DOHH2 (cell line): ENCODE measurements around the gene ACTN3.

Experiments
- EZH2phosphoT487 ChIP-seq: fragments of 200-600 bp; sonication (generic); IDR thresholded peaks from 2 replicates; pipeline ENCODE4 v1.6.1; 2017; ENCODE audit warnings: borderline replicate concordance, mild to moderate bottlenecking, antibody characterized with exemption, low read length, moderate library complexity, mixed read lengths
- TF ChIP-seq, protein P1 (sequence below): fragments of 200-600 bp; sonication (generic); IDR thresholded peaks from one replicate; pipeline ENCODE4 v1.5.1; 2014; ENCODE audit warnings: antibody characterized with exemption, mild to moderate bottlenecking, low read depth, low read length; ENCODE audit not compliant: poor library complexity, severe bottlenecking

DNA sequence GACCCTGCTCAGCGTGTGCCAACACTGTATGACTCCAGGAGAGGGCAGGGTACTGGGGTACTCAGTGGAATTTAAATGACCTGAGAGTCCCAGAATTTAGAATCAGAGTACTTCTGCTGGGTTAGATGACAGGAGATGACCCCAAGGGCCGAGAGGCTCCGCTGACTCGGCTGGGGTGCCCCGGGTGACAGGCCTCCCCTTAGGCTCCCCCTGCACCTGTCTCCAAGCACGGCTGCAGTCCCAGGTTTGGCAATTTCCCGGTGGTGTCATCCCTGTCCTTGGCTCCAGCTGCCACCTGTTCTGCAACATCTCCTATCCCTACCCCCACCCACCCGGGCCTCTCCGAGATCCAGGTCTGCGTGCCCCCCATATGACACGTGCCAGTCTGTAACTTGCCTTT lies 1.3 kb downstream of the ACTN3 start:
- TF ChIP-seq, protein P1, sequence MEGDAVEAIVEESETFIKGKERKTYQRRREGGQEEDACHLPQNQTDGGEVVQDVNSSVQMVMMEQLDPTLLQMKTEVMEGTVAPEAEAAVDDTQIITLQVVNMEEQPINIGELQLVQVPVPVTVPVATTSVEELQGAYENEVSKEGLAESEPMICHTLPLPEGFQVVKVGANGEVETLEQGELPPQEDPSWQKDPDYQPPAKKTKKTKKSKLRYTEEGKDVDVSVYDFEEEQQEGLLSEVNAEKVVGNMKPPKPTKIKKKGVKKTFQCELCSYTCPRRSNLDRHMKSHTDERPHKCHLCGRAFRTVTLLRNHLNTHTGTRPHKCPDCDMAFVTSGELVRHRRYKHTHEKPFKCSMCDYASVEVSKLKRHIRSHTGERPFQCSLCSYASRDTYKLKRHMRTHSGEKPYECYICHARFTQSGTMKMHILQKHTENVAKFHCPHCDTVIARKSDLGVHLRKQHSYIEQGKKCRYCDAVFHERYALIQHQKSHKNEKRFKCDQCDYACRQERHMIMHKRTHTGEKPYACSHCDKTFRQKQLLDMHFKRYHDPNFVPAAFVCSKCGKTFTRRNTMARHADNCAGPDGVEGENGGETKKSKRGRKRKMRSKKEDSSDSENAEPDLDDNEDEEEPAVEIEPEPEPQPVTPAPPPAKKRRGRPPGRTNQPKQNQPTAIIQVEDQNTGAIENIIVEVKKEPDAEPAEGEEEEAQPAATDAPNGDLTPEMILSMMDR: no peak
- TF ChIP-seq EZH2phosphoT487: no peak
